GM12892 (cell line): ENCODE data around the gene USHBP1.

Experiments
- POLR2A ChIP-seq: IDR thresholded peaks from 2 replicates; pipeline ENCODE4 v1.6.1; 2011; ENCODE audit warnings: low read depth, low read length, control low read depth
- POLR2AphosphoS5 ChIP-seq: IDR thresholded peaks from 2 replicates; pipeline ENCODE4 v1.6.1; 2011; ENCODE audit warnings: low read depth, low read length, control low read depth

- TF ChIP-seq POLR2A: peak; percentile 15; the same call in 1 of the 2 replicates
- no peak for TF ChIP-seq POLR2AphosphoS5
Measured at GRCh38 chr19:17306285-17306714, 41.8 kb upstream of the USHBP1 start.
